ENCODE results near the gene SLC25A1.

The SLC25A1 gene

GRCh38 chr22:19147195-19147780 lies 31.2 kb downstream of the SLC25A1 start:
- TF ChIP-seq CTCF (IDR thresholded peaks at IDR 0.05; ENCODE audit: borderline replicate concordance, control extremely low read depth, extremely low read depth, insufficient read depth, missing control alignments), result no peak
- in situ Hi-C loops (cut with MboI; ENCODE audit: low sequenced_read_pairs, unreplicated experiment), result no loop called here
- no peak for DNase-seq (ENCODE audit: low spot score)

- no peak for TF ChIP-seq CTCF (IDR thresholded peaks at IDR 0.05; ENCODE audit: borderline replicate concordance, control extremely low read depth, extremely low read depth, insufficient read depth, missing control alignments)
- no peak for DNase-seq (ENCODE audit: low spot score)
- in situ Hi-C loops (cut with MboI; ENCODE audit: low sequenced_read_pairs, unreplicated experiment), result no loop called here
Measured at GRCh38 chr22:19146215-19146968, 32.1 kb downstream of the SLC25A1 start.

- DNase-seq (ENCODE audit: low spot score), result no peak
- in situ Hi-C loops (cut with MboI; ENCODE audit: low sequenced_read_pairs, unreplicated experiment), result no loop called here
- TF ChIP-seq CTCF (IDR thresholded peaks at IDR 0.05; ENCODE audit: borderline replicate concordance, control extremely low read depth, extremely low read depth, insufficient read depth, missing control alignments), result no peak
Measured at GRCh38 chr22:19143967-19144400, 34.6 kb downstream of the SLC25A1 start.

- TF ChIP-seq CTCF (IDR thresholded peaks at IDR 0.05; ENCODE audit: borderline replicate concordance, control extremely low read depth, extremely low read depth, insufficient read depth, missing control alignments), result no peak
- no peak for DNase-seq (ENCODE audit: low spot score)
- in situ Hi-C loops (cut with MboI; ENCODE audit: low sequenced_read_pairs, unreplicated experiment), result no loop called here
Measured at GRCh38 chr22:19143212-19143611, 35.3 kb downstream of the SLC25A1 start.

- in situ Hi-C loops (cut with MboI; ENCODE audit: low sequenced_read_pairs, unreplicated experiment), result no loop called here
- no peak for TF ChIP-seq CTCF (IDR thresholded peaks at IDR 0.05; ENCODE audit: borderline replicate concordance, control extremely low read depth, extremely low read depth, insufficient read depth, missing control alignments)
- DNase-seq (ENCODE audit: low spot score), result no peak
Measured at GRCh38 chr22:19142394-19142793, 36.1 kb downstream of the SLC25A1 start.

- TF ChIP-seq CTCF (IDR thresholded peaks at IDR 0.05; ENCODE audit: borderline replicate concordance, control extremely low read depth, extremely low read depth, insufficient read depth, missing control alignments), result no peak
- in situ Hi-C loops (cut with MboI; ENCODE audit: low sequenced_read_pairs, unreplicated experiment), result no loop called here
- no peak for DNase-seq (ENCODE audit: low spot score)
Measured at GRCh38 chr22:19139974-19140373, 38.6 kb downstream of the SLC25A1 start.

Data from GM13976 (cell line).